Activated CD4-positive, alpha-beta T cell treated with anti-CD3 and anti-CD28 coated beads, Interleukin-10, Interleukin-2, amounts not matched to agents 100 ng/mL and 50 ng/mL, durations not matched to agents 16 hours and 8 hours (primary cell): ENCODE results near the gene PNMA6F.

Source experiments
- DNase-seq: peaks from one replicate; pipeline ENCODE4 v3.0.0-alpha.2; 2020

Gene PNMA6F

GRCh38 chrX:153321381-153322124 lies at the start of gene PNMA6F:
TSS of gene PNMA6F (minus strand) at chrX:153321767. CDS start at chrX:153320674, 1,093 bp downstream.
- DNase-seq, result no peak

- DNase-seq, result no peak
Observed at GRCh38 chrX:153371256-153371655, 49.7 kb upstream of the PNMA6F start.

- peak; percentile 41 for DNase-seq
Observed at GRCh38 chrX:153370293-153371055, 48.9 kb upstream of the PNMA6F start.

GRCh38 chrX:153366878-153367538 lies 45.4 kb upstream of the PNMA6F start:
- DNase-seq, result no peak

DNA sequence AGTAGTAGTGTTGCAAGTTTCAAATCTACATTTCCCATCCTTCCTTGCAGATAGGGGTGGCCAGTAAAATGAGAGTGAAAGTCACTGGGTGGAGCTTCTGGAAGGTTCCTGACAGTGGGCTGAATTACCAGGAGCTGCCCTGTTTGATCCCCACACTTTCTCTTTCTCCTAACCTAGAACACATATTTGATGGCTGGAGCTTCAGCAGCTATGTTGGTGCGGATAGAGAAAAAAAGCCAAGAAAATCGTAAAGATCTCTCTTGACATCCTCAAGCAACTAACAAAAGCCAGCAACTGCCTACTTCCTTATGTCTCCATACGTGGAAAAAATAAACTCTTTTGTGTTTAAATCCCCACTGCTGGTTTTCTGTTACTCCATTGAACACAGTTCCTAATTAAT lies 44.6 kb upstream of the PNMA6F start:
- no peak for DNase-seq

GRCh38 chrX:153365670-153366069 lies 44.1 kb upstream of the PNMA6F start:
- DNase-seq, result peak; percentile 30

GRCh38 chrX:153361781-153362397 lies 40.3 kb upstream of the PNMA6F start:
- no peak for DNase-seq

GRCh38 chrX:153357877-153358276 lies 36.3 kb upstream of the PNMA6F start:
- DNase-seq, result no peak

DNA sequence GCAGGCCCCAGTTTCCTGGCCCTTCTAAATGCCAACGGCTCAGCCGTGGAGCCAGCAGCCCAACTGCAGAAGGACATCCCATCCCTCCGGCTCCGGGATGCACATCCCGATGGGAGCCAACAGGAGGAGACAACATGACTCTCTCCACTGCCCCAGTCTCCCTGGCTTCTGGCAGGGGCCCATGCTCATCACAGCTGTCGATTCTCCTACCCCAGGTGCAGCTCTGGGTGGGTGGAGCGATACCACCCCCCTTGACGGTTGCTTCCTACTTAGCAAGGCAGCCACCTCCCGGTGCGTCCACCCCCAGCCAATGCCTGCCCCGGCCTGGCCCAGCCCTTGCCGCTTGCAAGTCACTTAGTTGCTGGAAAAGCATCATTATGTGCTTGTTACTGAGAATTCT lies 31.8 kb upstream of the PNMA6F start:
- DNase-seq, result no peak

DNA sequence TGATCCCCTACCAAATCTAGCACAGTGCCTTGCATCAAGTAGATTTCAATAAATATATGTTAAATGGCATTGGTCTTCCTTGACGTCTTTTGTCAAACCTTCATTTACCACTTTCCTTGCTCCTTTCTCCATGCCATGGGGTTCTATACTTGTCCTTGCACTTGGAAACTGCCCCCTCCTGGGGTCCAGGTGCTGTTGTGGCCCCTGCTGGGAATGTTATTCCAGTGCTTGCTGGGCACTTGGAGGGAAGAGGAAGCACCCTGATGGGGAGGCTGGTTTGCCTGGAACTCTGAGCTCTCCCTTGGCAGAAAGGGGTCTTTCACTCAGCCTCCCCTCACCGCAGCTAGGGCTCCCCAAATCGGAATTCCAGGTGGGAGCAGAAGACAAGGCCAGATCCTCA lies 31.3 kb upstream of the PNMA6F start:
- DNase-seq, result no peak

DNA sequence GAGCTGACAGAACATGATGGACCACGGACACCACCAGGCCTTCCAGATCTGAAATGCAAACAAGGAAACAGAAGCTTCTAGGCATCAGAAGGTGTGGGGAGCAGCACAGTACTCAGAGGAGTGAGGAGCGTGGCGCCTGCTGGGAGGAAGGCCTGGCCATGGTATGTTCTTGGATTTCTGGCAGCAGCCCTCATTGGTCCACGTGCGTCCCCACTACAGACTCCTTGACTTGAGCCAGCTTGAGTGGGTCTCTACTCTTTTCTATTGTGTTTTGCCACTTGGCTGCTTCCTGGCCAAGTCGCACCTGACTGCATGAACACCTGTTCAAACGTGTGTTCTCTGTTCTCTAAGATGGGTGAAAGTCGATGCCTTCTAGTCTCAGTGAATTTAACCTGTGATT lies 30.4 kb upstream of the PNMA6F start:
- DNase-seq, result no peak

DNA sequence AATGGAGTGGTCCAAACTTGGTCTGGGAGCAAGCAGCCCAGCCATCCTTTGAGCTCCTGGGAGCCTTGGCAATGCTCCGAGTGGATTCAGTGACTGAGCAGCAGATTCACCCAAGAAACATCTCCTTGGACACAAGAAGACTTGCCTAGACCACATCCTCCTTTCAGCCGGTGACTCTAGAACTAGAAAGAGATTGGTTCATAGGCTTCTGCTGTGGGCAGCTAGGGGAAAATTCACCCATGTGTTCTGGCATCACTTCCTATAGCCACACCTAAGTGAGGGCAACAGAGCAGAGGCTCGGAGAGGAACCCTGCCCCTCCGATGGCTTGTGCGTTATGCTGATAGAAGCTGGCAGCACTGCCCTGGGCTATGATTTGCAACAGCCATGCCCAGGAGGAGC lies 28.4 kb upstream of the PNMA6F start:
- no peak for DNase-seq

DNA sequence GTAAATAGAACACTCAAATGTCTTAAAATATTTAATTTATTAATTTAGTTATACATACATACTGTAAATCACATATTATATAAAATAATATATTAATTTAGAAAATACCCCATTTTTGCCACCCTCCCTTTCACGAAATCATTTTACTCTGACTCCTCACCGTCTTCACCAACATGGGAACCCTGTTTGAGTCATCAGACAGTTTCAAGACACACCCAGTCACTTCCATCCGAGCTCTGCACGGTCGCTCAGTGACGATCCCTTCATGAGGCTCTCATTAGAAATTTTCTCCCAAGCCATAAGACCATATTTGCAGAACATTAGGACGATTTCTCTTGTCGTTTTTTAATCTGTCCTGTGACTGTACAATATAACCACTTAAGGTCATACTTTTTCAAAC lies 26.9 kb upstream of the PNMA6F start:
- DNase-seq, result peak; percentile 22

DNA sequence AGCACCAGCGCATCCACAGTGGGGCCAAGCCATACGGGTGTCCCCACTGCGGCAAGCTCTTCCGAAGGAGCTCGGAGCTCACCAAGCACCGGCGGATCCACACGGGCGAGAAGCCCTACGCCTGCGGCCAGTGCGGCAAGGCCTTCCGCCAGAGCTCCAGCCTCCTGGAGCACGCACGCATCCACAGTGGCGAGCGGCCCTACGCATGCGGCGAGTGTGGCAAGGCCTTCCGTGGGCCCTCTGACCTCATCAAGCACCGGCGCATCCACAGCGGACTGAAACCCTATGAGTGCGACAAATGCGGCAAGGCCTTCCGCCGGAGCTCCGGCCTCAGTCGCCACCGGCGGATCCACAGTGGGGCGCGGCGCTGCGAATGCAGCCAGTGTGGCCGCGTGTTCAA lies 26.0 kb upstream of the PNMA6F start:
- DNase-seq, result no peak

GRCh38 chrX:153343674-153344073 lies 22.1 kb upstream of the PNMA6F start:
- no peak for DNase-seq

GRCh38 chrX:153342762-153343558 lies 21.4 kb upstream of the PNMA6F start:
- DNase-seq, result peak; percentile 10

DNA sequence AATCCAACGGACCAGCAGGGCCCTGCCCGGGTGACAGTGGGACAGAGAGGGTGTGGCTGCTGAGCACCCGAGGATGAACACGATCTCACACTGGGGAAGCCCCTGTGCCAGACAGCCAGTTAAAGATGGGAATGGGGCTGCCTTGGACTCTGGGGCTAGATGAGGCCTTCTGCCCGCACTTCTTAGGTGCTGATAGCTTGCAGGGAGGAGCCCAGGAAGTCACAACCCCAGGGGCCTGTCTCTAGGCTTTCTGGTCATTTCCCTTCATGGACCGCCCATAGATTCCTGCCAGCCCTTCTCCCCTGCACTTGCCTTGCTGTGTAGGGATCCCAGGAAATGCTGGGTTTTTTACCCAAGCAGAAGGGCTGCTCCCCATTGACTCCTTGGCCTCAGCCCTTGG lies 18.5 kb upstream of the PNMA6F start:
- DNase-seq, result no peak

- no peak for DNase-seq
Observed at GRCh38 chrX:153339662-153340061, 18.1 kb upstream of the PNMA6F start.

GRCh38 chrX:153338836-153339235 lies 17.3 kb upstream of the PNMA6F start:
- peak; percentile 15 for DNase-seq

DNA sequence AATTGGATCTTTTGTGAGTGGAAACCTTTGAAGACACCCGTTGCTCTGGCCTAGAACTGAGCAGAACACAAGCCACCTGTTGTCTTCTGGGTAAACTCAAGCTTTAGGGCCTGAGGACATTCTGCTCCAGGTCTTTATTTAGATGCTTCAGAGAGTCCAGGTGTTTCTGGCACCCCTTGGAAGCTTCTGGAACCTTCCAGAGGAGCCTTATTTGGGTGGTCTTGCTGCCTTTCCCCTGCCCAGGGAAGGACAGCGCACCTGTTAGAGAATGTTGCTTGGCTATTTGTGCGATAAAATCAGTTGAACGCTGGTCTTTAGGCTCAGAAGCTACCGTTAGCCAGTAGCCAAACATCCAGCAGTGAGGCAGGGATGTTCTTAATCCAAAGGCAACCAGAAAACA lies 15.4 kb upstream of the PNMA6F start:
- DNase-seq, result no peak

DNA sequence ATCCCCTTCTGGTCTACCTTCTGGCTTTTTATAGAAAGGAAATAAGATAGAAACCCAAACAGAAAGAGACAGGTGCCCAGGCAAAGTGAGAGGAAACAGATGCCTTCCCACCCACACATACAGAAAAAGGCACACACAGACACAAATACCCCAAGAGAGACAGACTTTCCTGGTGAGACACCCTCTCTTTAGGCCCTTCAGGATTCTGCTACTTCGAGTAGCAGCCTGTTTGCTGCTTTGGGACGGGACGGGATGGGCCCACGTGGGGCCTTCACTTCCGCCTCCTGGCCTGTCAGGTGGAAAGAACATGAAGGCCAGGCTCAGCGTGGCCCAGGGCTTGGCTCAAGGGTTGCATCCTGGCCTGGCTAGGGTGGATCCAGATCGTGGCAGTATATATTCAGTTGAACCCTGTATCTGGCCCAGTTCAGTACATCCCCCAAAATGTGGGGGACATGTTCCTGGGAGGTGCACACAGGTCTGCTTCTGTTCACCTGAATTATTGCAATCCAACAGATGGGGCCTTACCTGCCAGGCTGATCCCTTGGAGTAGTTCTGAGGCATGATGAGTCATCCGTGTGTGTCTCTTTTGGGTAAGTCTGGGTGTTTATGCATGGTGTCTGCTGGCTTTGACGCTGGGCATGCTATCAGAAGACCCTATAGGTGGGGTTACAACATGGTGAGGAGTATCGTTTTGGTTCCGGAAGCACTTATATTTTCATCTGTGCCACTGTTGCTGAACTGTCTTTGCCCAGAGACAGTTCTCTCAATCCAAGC lies 14.7 kb upstream of the PNMA6F start:
- DNase-seq, result peak; percentile 13
